Measurements from ENCODE around the gene MBD3L3.
"Not testable (repeated sequence)": the region's sequence is repeated elsewhere in the genome, so short reads cannot be mapped to it uniquely, and the experiment has no call there.

Gene MBD3L3

GRCh38 chr19:7072541-7072940 lies 14.1 kb upstream of the MBD3L3 start:
- Mint-ChIP-seq H3K36me3 (peaks cover 60% of the 10 kb centered on the region), H3K9me3 (peaks cover 14% of the 10 kb centered on the region), H3K4me1 (peaks cover 23% of the 10 kb centered on the region), H3K27ac (no peak overlapping the region), H3K27me3 (no peaks in the 10 kb centered on the region), H3K4me3 (peak overlapping the region; percentile 41)
- CTCF ChIA-PET, result no interaction called here
- no peak for DNase-seq

GRCh38 chr19:7069904-7070226 lies 11.4 kb upstream of the MBD3L3 start:
- peak overlapping the region; percentile 95 for H3K27ac Mint-ChIP-seq
- peak overlapping the region; percentile 93 for H3K4me3 Mint-ChIP-seq
- DNase-seq, result no peak
- H3K27me3 Mint-ChIP-seq, result no peaks in the 10 kb centered on the region
- peaks cover 34% of the 10 kb centered on the region for H3K36me3 Mint-ChIP-seq
- H3K9me3 Mint-ChIP-seq, result peaks cover 7% of the 10 kb centered on the region
- H3K4me1 Mint-ChIP-seq, result peaks cover 23% of the 10 kb centered on the region
- CTCF ChIA-PET, result interaction anchor here (0.9 kb wide), 2 partner anchors 29 to 31 kb away, joined by 3 read pairs; no protein-coding TSS in a partner anchor

GRCh38 chr19:7069042-7069903 lies 10.8 kb upstream of the MBD3L3 start, which contains the start of gene ZNF557:
TSS of gene ZNF557 (plus strand) at chr19:7069703. CDS start at chr19:7075075, 5,372 bp downstream.
- Mint-ChIP-seq H3K9me3 (peaks cover 5% of the 10 kb centered on the region), H3K27me3 (no peaks in the 10 kb centered on the region), H3K36me3 (peaks cover 30% of the 10 kb centered on the region), H3K4me1 (peaks cover 23% of the 10 kb centered on the region), H3K27ac (peak within 1 kb of the TSS; percentile 95), H3K4me3 (peak within 1 kb of the TSS; percentile 93)
- DNase-seq, result peak; percentile 99
- CTCF ChIA-PET, result interaction anchor here (0.8 to 1.2 kb wide), 3 partner anchors 15 to 105 kb away, joined by 3 to 5 read pairs (median 3); no protein-coding TSS in a partner anchor

- H3K4me1 Mint-ChIP-seq, result peaks cover 23% of the 10 kb centered on the region
- peaks cover 3% of the 10 kb centered on the region for H3K9me3 Mint-ChIP-seq
- H3K4me3 Mint-ChIP-seq, result peak overlapping the region; percentile 93
- DNase-seq, result no peak
- H3K27ac Mint-ChIP-seq, result peak overlapping the region; percentile 95
- peaks cover 24% of the 10 kb centered on the region for H3K36me3 Mint-ChIP-seq
- CTCF ChIA-PET, result interaction anchor here (0.8 to 1.2 kb wide), 2 partner anchors 15 to 104 kb away, joined by 3 to 5 read pairs; no protein-coding TSS in a partner anchor
- H3K27me3 Mint-ChIP-seq, result no peaks in the 10 kb centered on the region
Measured at GRCh38 chr19:7068599-7068998, 10.1 kb upstream of the MBD3L3 start.

- DNase-seq, result no peak
- Mint-ChIP-seq H3K4me1 (peaks cover 23% of the 10 kb centered on the region), H3K27ac (no peak overlapping the region), H3K27me3 (no peaks in the 10 kb centered on the region), H3K4me3 (no peak overlapping the region), H3K9me3 (peaks cover 3% of the 10 kb centered on the region), H3K36me3 (peaks cover 18% of the 10 kb centered on the region)
- CTCF ChIA-PET, result no interaction called here
Measured at GRCh38 chr19:7067716-7068115, 9.2 kb upstream of the MBD3L3 start.

GRCh38 chr19:7067122-7067521 lies 8.6 kb upstream of the MBD3L3 start:
- Mint-ChIP-seq H3K36me3 (peaks cover 12% of the 10 kb centered on the region), H3K4me1 (peaks cover 18% of the 10 kb centered on the region)
- DNase-seq, H3K4me3 Mint-ChIP-seq, CTCF ChIA-PET, H3K27ac Mint-ChIP-seq, H3K9me3 Mint-ChIP-seq, H3K27me3 Mint-ChIP-seq: not testable (repeated sequence)

- H3K4me3 Mint-ChIP-seq, result no peak overlapping the region
- no peaks in the 10 kb centered on the region for H3K36me3 Mint-ChIP-seq
- DNase-seq, result peak; percentile 40
- H3K9me3 Mint-ChIP-seq, result no peaks in the 10 kb centered on the region
- no peak overlapping the region for H3K27ac Mint-ChIP-seq
- H3K27me3 Mint-ChIP-seq, result no peaks in the 10 kb centered on the region
- CTCF ChIA-PET, result no interaction called here
- H3K4me1 Mint-ChIP-seq, result peaks cover 2% of the 10 kb centered on the region
Measured at GRCh38 chr19:7063764-7064418, 5.4 kb upstream of the MBD3L3 start.

- Mint-ChIP-seq H3K4me3 (no peak overlapping the region), H3K27ac (no peak overlapping the region), H3K36me3 (no peaks in the 10 kb centered on the region), H3K9me3 (no peaks in the 10 kb centered on the region), H3K4me1 (no peaks in the 10 kb centered on the region), H3K27me3 (no peaks in the 10 kb centered on the region)
- CTCF ChIA-PET, result no interaction called here
- peak; percentile 32 for DNase-seq
Measured at GRCh38 chr19:7063339-7063738, 4.9 kb upstream of the MBD3L3 start.

- DNase-seq, H3K4me3 Mint-ChIP-seq, H3K27ac Mint-ChIP-seq, CTCF ChIA-PET, H3K27me3 Mint-ChIP-seq, H3K36me3 Mint-ChIP-seq, H3K9me3 Mint-ChIP-seq, H3K4me1 Mint-ChIP-seq: not testable (repeated sequence)
Measured at GRCh38 chr19:7059977-7060376, 1.5 kb upstream of the MBD3L3 start.

GRCh38 chr19:7056371-7056770 lies 2.1 kb downstream of the MBD3L3 start:
- H3K27ac Mint-ChIP-seq, H3K36me3 Mint-ChIP-seq, DNase-seq, H3K9me3 Mint-ChIP-seq, H3K27me3 Mint-ChIP-seq, H3K4me3 Mint-ChIP-seq, CTCF ChIA-PET, H3K4me1 Mint-ChIP-seq: not testable (repeated sequence)

GRCh38 chr19:7055679-7056078 lies 2.8 kb downstream of the MBD3L3 start:
- H3K27ac Mint-ChIP-seq, H3K27me3 Mint-ChIP-seq, DNase-seq, H3K4me1 Mint-ChIP-seq, H3K9me3 Mint-ChIP-seq, CTCF ChIA-PET, H3K4me3 Mint-ChIP-seq, H3K36me3 Mint-ChIP-seq: not testable (repeated sequence)

- H3K27me3 Mint-ChIP-seq, H3K4me3 Mint-ChIP-seq, CTCF ChIA-PET, H3K27ac Mint-ChIP-seq, H3K4me1 Mint-ChIP-seq, H3K36me3 Mint-ChIP-seq, DNase-seq, H3K9me3 Mint-ChIP-seq: not testable (repeated sequence)
Measured at GRCh38 chr19:7054635-7055368, 3.7 kb downstream of the MBD3L3 start.

GRCh38 chr19:7052896-7053295 lies 5.6 kb downstream of the MBD3L3 start:
- H3K4me3 Mint-ChIP-seq, H3K4me1 Mint-ChIP-seq, H3K27ac Mint-ChIP-seq, H3K9me3 Mint-ChIP-seq, H3K27me3 Mint-ChIP-seq, CTCF ChIA-PET, H3K36me3 Mint-ChIP-seq: not testable (repeated sequence)
- DNase-seq, result peak; percentile 32

GRCh38 chr19:7051421-7051820 lies 7.1 kb downstream of the MBD3L3 start:
- H3K27ac Mint-ChIP-seq, H3K4me1 Mint-ChIP-seq, CTCF ChIA-PET, H3K9me3 Mint-ChIP-seq, H3K36me3 Mint-ChIP-seq, H3K4me3 Mint-ChIP-seq, H3K27me3 Mint-ChIP-seq, DNase-seq: not testable (repeated sequence)

All from activated naive CD4-positive, alpha-beta T cell treated with anti-CD3 and anti-CD28 coated beads, Interleukin-2, amount 10 ng/mL, durations not matched to agents 7 days and 5 days (primary cell).